ENCODE measurements around the gene SLC6A16.
A peak's percentile ranks its signal among the peaks of the same experiment; 100 is the strongest.
"Not testable (repeated sequence)": the region's sequence is repeated elsewhere in the genome, so short reads cannot be mapped to it uniquely, and the experiment has no call there.

The SLC6A16 gene

GRCh38 chr19:49333811-49334288 lies 8.9 kb upstream of the SLC6A16 start:
- no peak overlapping the region for H3K4me3 ChIP-seq
- H3K27ac ChIP-seq, result peak overlapping the region in 15 of 21 experiments; percentile 6 to 95 (median 68)

- Histone ChIP-seq H3K27ac (peak overlapping the region in 14 of 21 experiments; percentile 6 to 95 (median 73)), H3K4me3 (no peak overlapping the region)
Measured at GRCh38 chr19:49333418-49333805, 8.4 kb upstream of the SLC6A16 start.

GRCh38 chr19:49332691-49333417 lies 7.9 kb upstream of the SLC6A16 start:
- not testable (repeated sequence) for H3K4me3 ChIP-seq

GRCh38 chr19:49331616-49332055 lies 6.6 kb upstream of the SLC6A16 start:
- no peak overlapping the region for H3K4me3 ChIP-seq
- H3K27ac ChIP-seq, result peak overlapping the region in 1 of 21 experiments; percentile 38

More at GRCh38 chr19:49332691-49333417, 7.9 kb upstream of the SLC6A16 start:
- peak overlapping the region in 8 of 21 experiments; percentile 45 to 95 (median 84) for H3K27ac ChIP-seq

- H3K4me3 ChIP-seq, result not testable (repeated sequence)
Measured at GRCh38 chr19:49331187-49331586, 6.2 kb upstream of the SLC6A16 start.

GRCh38 chr19:49328741-49329140 lies 3.8 kb upstream of the SLC6A16 start:
- Histone ChIP-seq H3K4me3 (no peak overlapping the region), H3K27ac (peak overlapping the region in 1 of 21 experiments; percentile 45)

More at GRCh38 chr19:49331187-49331586, 6.2 kb upstream of the SLC6A16 start:
- H3K27ac ChIP-seq, result peak overlapping the region in 2 of 21 experiments; percentile 0 to 38

- Histone ChIP-seq H3K4me3 (no peak overlapping the region), H3K27ac (peak overlapping the region in 1 of 21 experiments; percentile 45)
Measured at GRCh38 chr19:49327878-49328544, 3.0 kb upstream of the SLC6A16 start.

- Histone ChIP-seq H3K27ac (peak overlapping the region in 1 of 21 experiments; percentile 35), H3K4me3 (no peak overlapping the region)
Measured at GRCh38 chr19:49326165-49326704, 1.2 kb upstream of the SLC6A16 start.

- H3K27ac ChIP-seq, result peak overlapping the region in 1 of 21 experiments; percentile 20
- not testable (repeated sequence) for H3K4me3 ChIP-seq
Measured at GRCh38 chr19:49325756-49326155, 765 bp upstream of the SLC6A16 start.

- Histone ChIP-seq H3K27ac (no peak overlapping the region), H3K4me3 (no peak overlapping the region)
Measured at GRCh38 chr19:49318296-49318695, 6.7 kb downstream of the SLC6A16 start.

GRCh38 chr19:49316284-49316683 lies 8.7 kb downstream of the SLC6A16 start:
- H3K27ac ChIP-seq, result no peak overlapping the region

GRCh38 chr19:49315111-49315510 lies 9.9 kb downstream of the SLC6A16 start:
- Histone ChIP-seq H3K4me3 (no peak overlapping the region), H3K27ac (no peak overlapping the region)

More at GRCh38 chr19:49316284-49316683, 8.7 kb downstream of the SLC6A16 start:
- no peak overlapping the region for H3K4me3 ChIP-seq

GRCh38 chr19:49309087-49309486 lies 15.9 kb downstream of the SLC6A16 start:
- H3K27ac ChIP-seq, result no peak overlapping the region
- no peak overlapping the region for H3K4me3 ChIP-seq

GRCh38 chr19:49306734-49307133 lies 18.3 kb downstream of the SLC6A16 start:
- H3K4me3 ChIP-seq, result not testable (repeated sequence)

GRCh38 chr19:49301866-49302252 lies 23.1 kb downstream of the SLC6A16 start:
- H3K27ac ChIP-seq, result no peak overlapping the region

More at GRCh38 chr19:49306734-49307133, 18.3 kb downstream of the SLC6A16 start:
- H3K27ac ChIP-seq, result not testable (repeated sequence)

GRCh38 chr19:49301165-49301865 lies 23.7 kb downstream of the SLC6A16 start:
- Histone ChIP-seq H3K27ac (no peak overlapping the region), H3K4me3 (peak overlapping the region in 1 of 7 experiments; percentile 19)

More at GRCh38 chr19:49301866-49302252, 23.1 kb downstream of the SLC6A16 start:
- no peak overlapping the region for H3K4me3 ChIP-seq

GRCh38 chr19:49298653-49299052 lies 26.3 kb downstream of the SLC6A16 start:
- not testable (repeated sequence) for H3K4me3 ChIP-seq, H3K27ac ChIP-seq

GRCh38 chr19:49297403-49297802 lies 27.6 kb downstream of the SLC6A16 start:
- no peak overlapping the region for H3K4me3 ChIP-seq

GRCh38 chr19:49295208-49295880 lies 29.6 kb downstream of the SLC6A16 start:
- H3K4me3 ChIP-seq, result no peak overlapping the region
- H3K27ac ChIP-seq, result no peak overlapping the region

More at GRCh38 chr19:49297403-49297802, 27.6 kb downstream of the SLC6A16 start:
- no peak overlapping the region for H3K27ac ChIP-seq
